GM20000 (cell line): ENCODE measurements around the gene COL2A1.

Experiments
- DNase-seq: peaks from one replicate; pipeline ENCODE4 v3.0.0; 2012; ENCODE audit warnings: low spot score
- TF ChIP-seq, protein P1 (sequence below): IDR thresholded peaks from 2 replicates; pipeline ENCODE4 v1.5.1; 2012; ENCODE audit warnings: mild to moderate bottlenecking, control low read depth; ENCODE audit errors: extremely low read depth, missing control alignments

The COL2A1 gene

GRCh38 chr12:47997321-47997720, 7.0 kb downstream of the COL2A1 start:
- TF ChIP-seq, protein P1, sequence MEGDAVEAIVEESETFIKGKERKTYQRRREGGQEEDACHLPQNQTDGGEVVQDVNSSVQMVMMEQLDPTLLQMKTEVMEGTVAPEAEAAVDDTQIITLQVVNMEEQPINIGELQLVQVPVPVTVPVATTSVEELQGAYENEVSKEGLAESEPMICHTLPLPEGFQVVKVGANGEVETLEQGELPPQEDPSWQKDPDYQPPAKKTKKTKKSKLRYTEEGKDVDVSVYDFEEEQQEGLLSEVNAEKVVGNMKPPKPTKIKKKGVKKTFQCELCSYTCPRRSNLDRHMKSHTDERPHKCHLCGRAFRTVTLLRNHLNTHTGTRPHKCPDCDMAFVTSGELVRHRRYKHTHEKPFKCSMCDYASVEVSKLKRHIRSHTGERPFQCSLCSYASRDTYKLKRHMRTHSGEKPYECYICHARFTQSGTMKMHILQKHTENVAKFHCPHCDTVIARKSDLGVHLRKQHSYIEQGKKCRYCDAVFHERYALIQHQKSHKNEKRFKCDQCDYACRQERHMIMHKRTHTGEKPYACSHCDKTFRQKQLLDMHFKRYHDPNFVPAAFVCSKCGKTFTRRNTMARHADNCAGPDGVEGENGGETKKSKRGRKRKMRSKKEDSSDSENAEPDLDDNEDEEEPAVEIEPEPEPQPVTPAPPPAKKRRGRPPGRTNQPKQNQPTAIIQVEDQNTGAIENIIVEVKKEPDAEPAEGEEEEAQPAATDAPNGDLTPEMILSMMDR = no peak
- no peak for DNase-seq

GRCh38 chr12:47995981-47996401, 8.3 kb downstream of the COL2A1 start:
- DNase-seq = no peak
- TF ChIP-seq, protein P1 = no peak

GRCh38 chr12:47993491-47993890, 10.8 kb downstream of the COL2A1 start:
- TF ChIP-seq, protein P1 = no peak
- DNase-seq = no peak

- DNase-seq = no peak
- TF ChIP-seq, protein P1 = no peak
Observed at GRCh38 chr12:47992776-47993175, 11.5 kb downstream of the COL2A1 start.

DNA sequence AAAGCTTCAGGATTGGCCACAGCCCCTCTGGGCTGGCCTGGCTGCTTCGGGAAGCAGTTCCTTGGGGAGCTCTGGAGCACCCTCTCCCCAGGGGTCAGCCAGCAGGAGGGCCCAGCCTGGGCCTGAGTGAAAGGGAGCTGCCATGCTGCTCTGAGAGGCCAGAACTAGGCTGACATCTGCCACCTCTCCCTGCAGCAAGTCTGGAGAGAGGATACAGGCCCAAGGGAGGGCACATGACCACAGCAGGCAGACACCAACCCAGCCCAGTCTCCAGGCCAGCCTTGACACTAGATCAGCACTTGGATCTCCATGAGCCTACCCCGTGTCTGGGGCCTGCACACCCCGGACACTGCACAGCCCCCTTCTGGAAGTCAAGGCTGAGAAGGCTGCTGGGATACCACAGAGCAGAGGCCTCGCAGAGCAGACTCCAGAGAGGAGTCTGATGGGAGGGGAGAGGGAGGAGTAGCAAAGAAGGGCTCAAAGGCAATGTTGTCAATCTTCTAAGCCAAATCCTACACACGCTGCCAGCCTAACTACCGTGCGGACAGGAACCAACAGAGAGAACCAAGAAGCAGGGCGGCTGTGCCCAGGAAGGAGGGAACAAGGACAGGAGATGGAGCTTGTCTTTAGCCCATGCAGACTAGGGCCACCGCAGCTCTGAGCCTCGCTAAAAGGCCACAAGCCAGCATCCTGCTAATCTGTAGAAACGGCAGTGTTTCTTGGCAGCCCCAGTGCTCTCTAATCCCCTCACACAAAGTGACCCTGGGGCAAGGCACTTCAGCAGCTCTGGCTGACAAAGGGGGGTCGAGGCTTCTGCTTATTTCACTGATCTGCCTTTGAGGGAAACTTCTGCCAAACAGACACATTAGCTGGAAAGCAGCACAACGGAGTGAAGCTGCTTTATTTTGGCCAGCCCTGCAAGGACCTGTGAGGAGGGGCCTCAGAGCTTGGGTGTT, 12.9 kb downstream of the COL2A1 start:
- TF ChIP-seq, protein P1 = no peak
- DNase-seq = no peak

DNA sequence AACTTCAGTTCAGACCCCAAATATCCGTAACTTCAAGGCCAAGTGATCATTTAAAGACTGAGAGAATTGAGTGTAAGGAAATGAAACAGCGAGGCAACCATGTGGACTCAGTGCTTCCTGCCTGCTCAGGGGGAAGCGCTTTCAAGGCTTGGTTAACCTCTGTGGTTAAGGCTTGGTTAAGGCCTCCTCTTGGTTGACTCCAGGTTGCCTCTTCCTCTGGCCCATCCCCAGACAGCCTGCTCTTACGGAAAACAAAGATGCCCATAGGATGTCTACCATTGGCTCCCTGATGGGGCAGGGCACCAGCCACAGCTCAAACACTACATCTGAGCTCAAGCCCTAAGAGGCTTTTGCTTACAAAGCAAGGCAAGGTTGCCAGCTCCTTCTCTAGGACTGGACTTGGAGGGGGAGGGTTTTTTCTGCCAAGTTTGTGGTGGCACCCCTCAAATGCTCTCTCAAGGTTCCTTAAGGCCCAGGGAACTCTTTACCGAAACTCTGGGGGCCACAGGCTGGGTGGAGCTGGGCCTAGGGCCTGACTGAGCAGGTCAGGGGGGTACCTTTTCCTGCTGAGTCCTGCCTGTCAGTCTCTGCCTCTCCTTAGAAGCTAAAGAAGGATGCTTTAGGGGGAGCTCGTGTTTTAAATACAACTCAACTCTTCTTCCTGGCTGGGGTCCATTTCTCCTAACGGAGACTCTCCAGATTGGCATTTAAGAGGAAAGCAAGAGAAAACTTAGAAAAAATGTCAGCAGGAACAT, 13.7 kb downstream of the COL2A1 start:
- TF ChIP-seq, protein P1 = no peak
- DNase-seq = peak; percentile 75

GRCh38 chr12:47989666-47990065, 14.6 kb downstream of the COL2A1 start:
- no peak for DNase-seq
- TF ChIP-seq, protein P1 = no peak
